Mucosa of descending colon (tissue), 3 donors: Measurements from ENCODE around the gene PLD1. TPM values are rescaled to one million over a fixed set of nuclear protein-coding genes. Genes with fewer than 3 reads are reported as not detected.

Source experiments
- ATAC-seq: fragments of 200-7000 bp; cut with Tn5 transposase; one replicate; pipeline ENCODE4 v1.9.1; 2020; ENCODE audit warnings: mild to moderate bottlenecking, moderate library complexity
- DNase-seq, 3 donors: peaks; one replicate each; pipeline ENCODE4 v3.0.0-alpha.2; 2020
- H3K36me3 ChIP-seq: fragments of 200-600 bp; one replicate; pipeline ENCODE4 v1.8.0; 2021; ENCODE audit warnings: low read depth, mild to moderate bottlenecking
- H3K4me1 ChIP-seq: fragments of 200-600 bp; one replicate; pipeline ENCODE4 v1.8.0; 2021; ENCODE audit warnings: low read depth, mild to moderate bottlenecking
- H3K4me3 ChIP-seq: fragments of 200-600 bp; one replicate; pipeline ENCODE4 v1.8.0; 2021; ENCODE audit warnings: mild to moderate bottlenecking
- H3K9me3 ChIP-seq: fragments of 200-600 bp; one replicate; pipeline ENCODE4 v1.8.0; 2021; ENCODE audit warnings: mild to moderate bottlenecking
- CTCF ChIP-seq: fragments of 200-600 bp; IDR thresholded peaks from one replicate; pipeline ENCODE4 v1.8.0; 2022; ENCODE audit warnings: antibody characterized with exemption, mild to moderate bottlenecking
- intact Hi-C, 2 donors: fragments of 100-400 bp; cut with DNase I in 1 of 2; cut with micrococcal nuclease in 1 of 2; formaldehyde crosslinking; loops; one replicate each; pipeline versions ENCODE4 v1.11.0 to v1.11.1; 2022; cut with DNase I, micrococcal nuclease
- total RNA-seq, 3 donors: library from RNA; stranded (reverse); fragmentation: NEBNext Ultra II Directional in 2 of 3; extraction: Animal tissue kit (Norgen Biotek cat#: 25700) in 2 of 3; gene quantifications; one replicate each; pipeline versions ENCODE4 v1.2.1 to v1.2.4, GENCODE V29; 2021 to 2023
- donor health status: DM: no; HTN: no; CAD: no; lungs with moderate emphysema.
- donor health status: DM: no; HTN: no; CAD: no.
- donor health status: DM: no; HTN: yes; CAD: no.

Gene PLD1
- total RNA-seq, 3 donors from 2014 or later: 46.6 to 105 (median 65.1) TPM

- no peaks in the 10 kb centered on the region for H3K9me3 ChIP-seq
- no peaks in the 10 kb centered on the region for H3K36me3 ChIP-seq
- ATAC-seq (no peak), DNase-seq (no peak)
- intact Hi-C loops: no loop called here
- H3K4me1 ChIP-seq: no peaks in the 10 kb centered on the region
- H3K4me3 ChIP-seq: no peak overlapping the region
- no peak for TF ChIP-seq CTCF
These were observed 30.1 kb upstream of the PLD1 start for GRCh38 chr3:171840445-171840810.

GRCh38 chr3:171839270-171839669 is 29.0 kb upstream of the PLD1 start:
- no peak for ATAC-seq
- Histone ChIP-seq H3K4me3 (no peak overlapping the region), H3K4me1 (no peaks in the 10 kb centered on the region), H3K36me3 (no peaks in the 10 kb centered on the region), H3K9me3 (no peaks in the 10 kb centered on the region)
- intact Hi-C loops: no loop called here
- TF ChIP-seq CTCF: no peak
- DNase-seq: no peak

- intact Hi-C loops: no loop called here
- H3K4me3 ChIP-seq: no peak overlapping the region
- H3K9me3 ChIP-seq: no peaks in the 10 kb centered on the region
- no peak for TF ChIP-seq CTCF
- DNase-seq (peak in 1 of 3 donors; percentile 34), ATAC-seq (peak; percentile 52)
- H3K4me1 ChIP-seq: no peaks in the 10 kb centered on the region
- H3K36me3 ChIP-seq: no peaks in the 10 kb centered on the region
These were observed 28.0 kb upstream of the PLD1 start for GRCh38 chr3:171838218-171838720.

GRCh38 chr3:171837698-171838097 is 27.4 kb upstream of the PLD1 start:
- no peaks in the 10 kb centered on the region for H3K4me1 ChIP-seq
- no peak for ATAC-seq
- no peak for DNase-seq
- no peak overlapping the region for H3K4me3 ChIP-seq
- intact Hi-C loops: no loop called here
- H3K36me3 ChIP-seq: no peaks in the 10 kb centered on the region
- H3K9me3 ChIP-seq: no peaks in the 10 kb centered on the region
- no peak for TF ChIP-seq CTCF

- H3K4me1 ChIP-seq: no peaks in the 10 kb centered on the region
- intact Hi-C loops: no loop called here
- no peak overlapping the region for H3K4me3 ChIP-seq
- H3K9me3 ChIP-seq: no peaks in the 10 kb centered on the region
- no peak for ATAC-seq
- DNase-seq: no peak
- no peaks in the 10 kb centered on the region for H3K36me3 ChIP-seq
- no peak for TF ChIP-seq CTCF
These were observed 26.6 kb upstream of the PLD1 start for GRCh38 chr3:171836855-171837254.

- H3K9me3 ChIP-seq: no peaks in the 10 kb centered on the region
- intact Hi-C loops: no loop called here
- no peak for ATAC-seq
- DNase-seq: no peak
- H3K4me1 ChIP-seq: no peaks in the 10 kb centered on the region
- no peak for TF ChIP-seq CTCF
- no peak overlapping the region for H3K4me3 ChIP-seq
- no peaks in the 10 kb centered on the region for H3K36me3 ChIP-seq
These were observed 25.3 kb upstream of the PLD1 start for GRCh38 chr3:171835613-171836012.
